HG02642 (cell line): ENCODE results near the gene XDH.

Experiments used
- ATAC-seq: cut with Tn5 transposase; IDR thresholded peaks from one replicate; pipeline ENCODE4 v1.9.1; 2021; ENCODE audit warnings: mild to moderate bottlenecking; ENCODE audit not compliant: unreplicated experiment, poor library complexity

Gene XDH

DNA sequence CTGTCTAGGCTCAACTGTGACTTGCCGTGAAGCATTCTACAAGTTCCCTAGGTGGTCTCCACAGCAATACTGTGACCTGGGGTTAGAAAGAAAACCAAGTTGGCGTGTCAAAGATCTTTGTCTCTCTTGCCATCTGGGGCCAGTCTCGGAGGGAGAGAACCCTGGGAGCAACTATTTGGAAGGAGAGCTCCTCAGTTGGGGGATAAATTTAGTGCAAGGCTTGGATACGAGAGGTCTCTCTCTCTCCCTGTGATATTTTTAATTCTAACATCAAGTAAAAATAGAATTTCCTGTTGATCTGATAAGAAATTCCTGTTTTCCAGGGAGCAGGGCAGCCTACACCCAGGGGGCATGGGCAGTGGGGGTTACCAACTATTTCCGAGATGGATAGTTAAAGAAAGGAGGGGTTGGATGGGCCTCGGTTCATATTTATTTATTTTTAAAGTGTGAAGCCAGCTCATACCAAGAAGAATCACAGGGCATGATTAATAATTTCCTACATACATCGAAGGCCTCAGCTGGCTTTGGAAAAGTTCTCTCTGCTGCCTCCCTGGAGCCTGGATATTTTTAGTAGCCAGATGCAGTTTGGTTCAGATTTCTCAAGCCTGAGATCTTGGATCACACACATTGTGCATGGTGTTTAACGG, 117.8 kb downstream of the XDH start:
- no peak for ATAC-seq

DNA sequence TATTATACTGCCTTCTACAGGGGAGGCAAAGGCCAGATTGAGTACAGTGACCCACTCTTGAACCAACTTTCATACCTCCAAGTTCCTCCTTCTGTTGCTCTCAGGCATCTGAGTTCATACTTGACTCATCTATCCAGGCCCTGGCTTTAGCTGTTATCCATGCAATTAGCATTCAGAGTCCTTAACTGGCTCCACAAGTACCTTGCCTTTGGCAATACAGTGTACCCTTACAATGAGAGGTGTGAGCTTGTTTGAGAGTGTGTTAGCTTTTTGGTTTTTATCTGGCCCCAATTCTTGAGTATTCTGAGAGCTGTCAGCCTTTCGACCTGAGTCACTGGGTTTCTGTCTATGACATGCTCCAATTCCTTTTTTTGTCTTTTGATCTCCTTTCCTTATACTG, 120.3 kb downstream of the XDH start:
- no peak for ATAC-seq

- no peak for ATAC-seq
Observed at GRCh38 chr2:31287654-31288053, 126.9 kb downstream of the XDH start.

- no peak for ATAC-seq
Observed at GRCh38 chr2:31286961-31287550, 127.5 kb downstream of the XDH start.

DNA sequence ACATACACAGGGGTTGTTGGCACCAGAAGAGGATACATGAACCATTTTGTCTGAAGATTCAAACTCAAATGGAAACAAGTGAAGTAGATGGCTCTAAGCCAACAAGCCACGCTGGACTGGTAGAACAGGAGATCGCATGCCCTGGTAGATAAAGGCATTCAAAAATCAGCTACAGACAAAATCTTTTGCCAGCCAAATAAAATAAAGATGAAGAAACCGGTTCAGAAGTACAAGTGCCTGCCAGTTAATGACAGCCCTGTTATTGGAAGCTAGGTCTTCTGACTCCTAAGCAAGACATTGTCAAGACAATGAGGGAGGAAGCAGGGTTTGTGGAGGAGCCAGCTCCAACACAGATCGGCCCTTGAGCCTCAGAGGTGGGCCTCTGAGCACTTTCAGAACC, 128.3 kb downstream of the XDH start:
- ATAC-seq = no peak
